SK-N-SH (cell line): Measurements from ENCODE around the gene PLXNA4. TPM values are rescaled to one million over a fixed set of nuclear protein-coding genes. Genes with fewer than 3 reads are reported as not detected.

Experiments
- CTCF ChIA-PET: fragments of 300-600, 350-600 bp; formaldehyde crosslinking; extraction: SDS; loops from one replicate; lab custom pipeline; 2021; lab: Yijun Ruan, JAX
- POLR2A ChIA-PET: fragments of 350-600 bp; sonication (Branson Sonifier 250); formaldehyde crosslinking; extraction: SDS; loops from one replicate; lab custom pipeline; 2020; ENCODE audit warnings: antibody characterized with exemption, inconsistent platforms; lab: Yijun Ruan, JAX
- DNase-seq: peaks from one replicate; pipeline ENCODE4 v3.0.0; 2012
- H2AFZ ChIP-seq: fragments of 200-600 bp; sonication (generic); 2 replicates; pipeline ENCODE4 v1.8.1; 2016; ENCODE audit warnings: antibody characterized with exemption, mild to moderate bottlenecking, low read depth
- H3F3A ChIP-seq: fragments of 200-600 bp; sonication (generic); replicated peaks from 2 replicates; pipeline ENCODE3; 2016; ENCODE audit warnings: antibody characterized with exemption, mild to moderate bottlenecking; ENCODE audit not compliant: insufficient read depth
- H3K27ac ChIP-seq, 2 experiments: fragments of 200-500 bp in 1 of 2; fragments of 200-600 bp in 1 of 2; sonication (Bioruptor generic) in 1 of 2; sonication (generic), shearing (Covaris generic) in 1 of 2; 2 replicates each; pipeline versions ENCODE4 v1.5.1 to v1.6.1; 2014 to 2016; ENCODE audit warnings: low read depth in 2 of 2, inconsistent platforms in 1 of 2, low read length in 1 of 2, mild to moderate bottlenecking in 1 of 2, mixed read lengths in 1 of 2
- H3K27me3 ChIP-seq: fragments of 200-600 bp; sonication (generic), shearing (Covaris generic); 2 replicates; pipeline ENCODE4 v1.6.1; 2016; ENCODE audit warnings: mixed run types; ENCODE audit not compliant: insufficient read depth
- H3K36me3 ChIP-seq, 2 experiments: fragments of 200-500 bp in 1 of 2; fragments of 200-600 bp in 1 of 2; sonication (Bioruptor generic) in 1 of 2; sonication (generic) in 1 of 2; replicated peaks in 1 of 2; 2 replicates each; pipeline versions ENCODE3 to v1.5.1; 2014 to 2016; ENCODE audit warnings: low read length in 1 of 2, mild to moderate bottlenecking in 1 of 2; ENCODE audit not compliant: insufficient read depth in 2 of 2, control insufficient read depth in 1 of 2
- H3K4me1 ChIP-seq, 2 experiments: fragments of 200-500 bp in 1 of 2; fragments of 200-600 bp in 1 of 2; sonication (Bioruptor generic) in 1 of 2; sonication (generic), shearing (Covaris generic) in 1 of 2; 2 replicates each; pipeline versions ENCODE4 v1.5.1 to v1.6.1; 2014 to 2016; ENCODE audit warnings: low read depth in 1 of 2, low read length in 1 of 2, mixed run types in 1 of 2; ENCODE audit not compliant: insufficient read depth in 2 of 2, control insufficient read depth in 1 of 2
- H3K4me2 ChIP-seq: fragments of 200-600 bp; sonication (generic), shearing (Covaris generic); 2 replicates; pipeline ENCODE4 v1.6.1; 2017; ENCODE audit warnings: mixed run types
- H3K4me3 ChIP-seq, 2 experiments: fragments of 200-500 bp in 1 of 2; fragments of 200-600 bp in 1 of 2; sonication (Bioruptor generic) in 1 of 2; sonication (generic), shearing (Covaris generic) in 1 of 2; 2 replicates each; pipeline versions ENCODE4 v1.5.1 to v1.8.1; 2014 to 2016; ENCODE audit warnings: low read depth in 2 of 2, inconsistent platforms in 1 of 2, low read length in 1 of 2, mild to moderate bottlenecking in 1 of 2, mixed read lengths in 1 of 2, moderate library complexity in 1 of 2
- H3K79me2 ChIP-seq: fragments of 200-600 bp; sonication (generic); 2 replicates; pipeline ENCODE4 v1.8.1; 2017; ENCODE audit warnings: mild to moderate bottlenecking; ENCODE audit not compliant: insufficient read depth
- H3K9ac ChIP-seq: fragments of 200-600 bp; sonication (generic); 2 replicates; pipeline ENCODE4 v1.6.1; 2017; ENCODE audit warnings: mixed run types
- H3K9me2 ChIP-seq: fragments of 200-600 bp; sonication (generic); 2 replicates; pipeline ENCODE4 v1.6.1; 2017; ENCODE audit warnings: mixed run types
- H3K9me3 ChIP-seq: fragments of 200-600 bp; sonication (generic); 2 replicates; pipeline ENCODE4 v1.6.1; 2017; ENCODE audit warnings: mixed run types, mild to moderate bottlenecking, moderate library complexity
- H4K20me1 ChIP-seq: fragments of 200-600 bp; sonication (generic); 2 replicates; pipeline ENCODE4 v1.6.1; 2017; ENCODE audit warnings: mild to moderate bottlenecking, mixed run types; ENCODE audit not compliant: insufficient read depth
- CHD2 ChIP-seq: fragments of 150-350 bp; IDR thresholded peaks from 2 replicates; pipeline ENCODE4 v1.6.1; 2018; ENCODE audit warnings: low read length; ENCODE audit not compliant: partially characterized antibody
- ELF1 ChIP-seq: IDR thresholded peaks from 2 replicates; pipeline ENCODE4 v1.4.0; 2012
- EZH2phosphoT487 ChIP-seq: fragments of 200-600 bp; sonication (generic); IDR thresholded peaks from 2 replicates; pipeline ENCODE4 v1.6.1; 2017; ENCODE audit warnings: low read depth, mixed run types, mild to moderate bottlenecking, antibody characterized with exemption, moderate library complexity, borderline replicate concordance
- FOXJ3 ChIP-seq: sonication (generic); formaldehyde crosslinking; IDR thresholded peaks from 2 replicates; pipeline ENCODE4 v1.5.1; 2020; ENCODE audit warnings: mild to moderate bottlenecking, missing genetic modification reagents
- FOXM1 ChIP-seq: IDR thresholded peaks from 2 replicates; pipeline ENCODE4 v1.4.0; 2012; ENCODE audit warnings: low read depth, mild to moderate bottlenecking
- NFIC ChIP-seq: IDR thresholded peaks from 2 replicates; pipeline ENCODE4 v1.4.0; 2012; ENCODE audit warnings: borderline replicate concordance
- NRF1 ChIP-seq: IDR thresholded peaks from 2 replicates; pipeline ENCODE4 v1.6.1; 2012; ENCODE audit warnings: low read depth, mild to moderate bottlenecking, low read length
- PBX3 ChIP-seq: IDR thresholded peaks from 2 replicates; pipeline ENCODE4; 2012
- POLR2AphosphoS5 ChIP-seq: IDR thresholded peaks from 2 replicates; pipeline ENCODE4 v1.6.1; 2012; ENCODE audit warnings: low read depth, low read length
- RCOR1 ChIP-seq: fragments of 150-350 bp; IDR thresholded peaks from 2 replicates; pipeline ENCODE4 v1.6.1; 2017; ENCODE audit warnings: antibody characterized with exemption, low read length
- TCF12 ChIP-seq: IDR thresholded peaks from 2 replicates; pipeline ENCODE4 v1.4.0; 2012
- TEAD4 ChIP-seq: IDR thresholded peaks from 2 replicates; pipeline ENCODE4 v1.4.0; 2012; ENCODE audit warnings: mild to moderate bottlenecking, borderline replicate concordance; ENCODE audit not compliant: insufficient read depth
- ZBTB33 ChIP-seq: IDR thresholded peaks from 2 replicates; pipeline ENCODE4 v1.4.0; 2012; ENCODE audit warnings: low read depth, borderline replicate concordance
- WGBS: methylation state at CpG from one replicate; pipeline ENCODE4 v1.1.6; 2017; ENCODE audit warnings: low lambda C conversion rate; 5-methylcytosine and 5-hydroxymethylcytosine counted together
- polyA plus RNA-seq, 3 experiments: library from polyadenylated mRNA; depleted of rRNA; stranded (reverse); fragments of >200 nt; gene quantifications; 2 replicates each; pipeline ENCODE4 v1.2.3, GENCODE V29; 2012

The PLXNA4 gene
- polyA plus RNA-seq, 1 of the 3 experiments (the other 2 are of a cell fraction), result 2.4 TPM

- no peak for DNase-seq
- Histone ChIP-seq H4K20me1 (0 out of 2 replicates have a peak, but pooled peaks cover 7% of the 10 kb centered on the region), H3K9me3 (no peaks in the 10 kb centered on the region), H3K9ac (no peak overlapping the region), H3K4me3 (no peak overlapping the region), H3K4me2 (no peak overlapping the region), H3K27me3 (no peaks in the 10 kb centered on the region), H3K36me3 (no peaks in the 10 kb centered on the region), H3K4me1 (peaks cover 8 to 43% of the 10 kb centered on the region in 2 experiments; a peak in 3 of 4 replicates), H2AFZ (no peak overlapping the region), H3K79me2 (no peaks in the 10 kb centered on the region), H3K9me2 (no peaks in the 10 kb centered on the region), H3F3A (peaks cover 8% of the 10 kb centered on the region), H3K27ac (no peak overlapping the region)
- TF ChIP-seq EZH2phosphoT487 (no peak), FOXM1 (no peak), CHD2 (no peak), PBX3 (no peak), RCOR1 (no peak), NFIC (no peak), FOXJ3 (CRISPR knock-in tag) (no peak), TCF12 (no peak), TEAD4 (no peak), POLR2AphosphoS5 (no peak), ZBTB33 (no peak)
- 71% methylated on average over 11 of the region's 11 CpGs for WGBS
- CTCF ChIA-PET, result interaction anchor here (0.6 to 3.1 kb wide), 11 partner anchors 10 to 169 kb away, joined by 3 to 9 read pairs (median 3); partner anchors contain the start of gene PLXNA4
- POLR2A ChIA-PET, result no interaction called here
Observed at GRCh38 chr7:132410861-132411541, 165.3 kb downstream of the PLXNA4 start.

- H3K36me3 ChIP-seq, result no peaks in the 10 kb centered on the region
- ChIA-PET POLR2A (no interaction called here), CTCF (interaction anchor here (0.6 to 3.1 kb wide), 12 partner anchors 9 to 169 kb away, joined by 3 to 9 read pairs (median 3); partner anchors contain the start of gene PLXNA4)
- 52% methylated on average over 7 of the region's 7 CpGs for WGBS
- no peak overlapping the region for H3K4me3 ChIP-seq
- no peak overlapping the region for H3K4me2 ChIP-seq
- 0 out of 2 replicates have a peak, but pooled peaks cover 7% of the 10 kb centered on the region for H4K20me1 ChIP-seq
- no peaks in the 10 kb centered on the region for H3K9me3 ChIP-seq
- no peak overlapping the region for H3K9ac ChIP-seq
- H3K27ac ChIP-seq, result no peak overlapping the region
- H2AFZ ChIP-seq, result no peak overlapping the region
- TF ChIP-seq ELF1 (no peak), PBX3 (no peak), NRF1 (no peak), RCOR1 (no peak)
- H3K9me2 ChIP-seq, result no peaks in the 10 kb centered on the region
- peaks cover 8 to 41% of the 10 kb centered on the region in 2 experiments; a peak in 3 of 4 replicates for H3K4me1 ChIP-seq
- no peak for DNase-seq
- H3K27me3 ChIP-seq, result no peaks in the 10 kb centered on the region
- H3F3A ChIP-seq, result peaks cover 8% of the 10 kb centered on the region
- H3K79me2 ChIP-seq, result no peaks in the 10 kb centered on the region
Observed at GRCh38 chr7:132410385-132410784, 165.9 kb downstream of the PLXNA4 start.
